Duodenal mucosa (tissue), 2 donors: ENCODE measurements around the gene ELL2.

ENCODE experiments used
- H3K27ac ChIP-seq: one replicate; pipeline ENCODE4 v1.7.0; 2013; ENCODE audit warnings: low read depth, low read length
- H3K27me3 ChIP-seq, 2 donors: one replicate each; pipeline ENCODE4 v1.7.0; 2013; ENCODE audit warnings: low read length in 2 of 2, control low read depth in 1 of 2; ENCODE audit not compliant: insufficient read depth in 2 of 2, control insufficient read depth in 1 of 2
- H3K36me3 ChIP-seq, 2 donors: one replicate each; pipeline ENCODE4 v1.7.0; 2013; ENCODE audit warnings: low read length in 2 of 2, control low read depth in 1 of 2; ENCODE audit not compliant: insufficient read depth in 2 of 2, control insufficient read depth in 1 of 2
- H3K4me1 ChIP-seq, 2 donors: one replicate each; pipeline ENCODE4 v1.7.0; 2013; ENCODE audit warnings: low read length in 2 of 2, control low read depth in 1 of 2; ENCODE audit not compliant: insufficient read depth in 2 of 2, control insufficient read depth in 1 of 2
- H3K4me3 ChIP-seq, 2 donors: one replicate each; pipeline ENCODE4 v1.7.0; 2013; ENCODE audit warnings: low read length in 2 of 2, low read depth in 1 of 2
- H3K9ac ChIP-seq, 2 donors: one replicate each; pipeline ENCODE4 v1.7.0; 2013; ENCODE audit warnings: low read length in 2 of 2, low read depth in 1 of 2
- H3K9me3 ChIP-seq, 2 donors: one replicate each; pipeline ENCODE4 v1.7.0; 2013; ENCODE audit warnings: low read length in 2 of 2, control low read depth in 1 of 2; ENCODE audit not compliant: control insufficient read depth in 1 of 2

Gene ELL2

GRCh38 chr5:95942414-95942813 lies 19.2 kb downstream of the ELL2 start:
- Histone ChIP-seq H3K27ac (no peak overlapping the region), H3K9me3 (no peaks in the 10 kb centered on the region), H3K9ac (no peak overlapping the region), H3K36me3 (no peaks in the 10 kb centered on the region), H3K27me3 (no peaks in the 10 kb centered on the region), H3K4me1 (peaks cover 0 to 7% of the 10 kb centered on the region in 2 donors), H3K4me3 (no peak overlapping the region)

- Histone ChIP-seq H3K4me1 (peaks cover 0 to 7% of the 10 kb centered on the region in 2 donors), H3K9me3 (no peaks in the 10 kb centered on the region), H3K4me3 (no peak overlapping the region), H3K27ac (no peak overlapping the region), H3K27me3 (no peaks in the 10 kb centered on the region), H3K36me3 (no peaks in the 10 kb centered on the region), H3K9ac (no peak overlapping the region)
Measured at GRCh38 chr5:95941756-95942155, 19.9 kb downstream of the ELL2 start.

- Histone ChIP-seq H3K4me1 (peaks cover 0 to 7% of the 10 kb centered on the region in 2 donors), H3K27me3 (no peaks in the 10 kb centered on the region), H3K9me3 (no peaks in the 10 kb centered on the region), H3K27ac (no peak overlapping the region), H3K36me3 (peaks cover 0 to under 1% of the 10 kb centered on the region in 2 donors), H3K4me3 (no peak overlapping the region), H3K9ac (no peak overlapping the region)
Measured at GRCh38 chr5:95940758-95941682, 20.6 kb downstream of the ELL2 start.

- no peak overlapping the region for H3K4me3 ChIP-seq
- H3K36me3 ChIP-seq, result peaks cover 0 to 5% of the 10 kb centered on the region in 2 donors
- H3K9me3 ChIP-seq, result no peaks in the 10 kb centered on the region
- no peaks in the 10 kb centered on the region for H3K27me3 ChIP-seq
- no peak overlapping the region for H3K27ac ChIP-seq
- no peak overlapping the region for H3K9ac ChIP-seq
- peaks cover 0 to 11% of the 10 kb centered on the region in 2 donors for H3K4me1 ChIP-seq
Measured at GRCh38 chr5:95939465-95939864, 22.2 kb downstream of the ELL2 start.

- Histone ChIP-seq H3K4me3 (no peak overlapping the region), H3K27me3 (no peaks in the 10 kb centered on the region), H3K9ac (no peak overlapping the region), H3K36me3 (peaks cover 0 to 5% of the 10 kb centered on the region in 2 donors), H3K4me1 (peaks cover 0 to 16% of the 10 kb centered on the region in 2 donors), H3K27ac (no peak overlapping the region), H3K9me3 (no peaks in the 10 kb centered on the region)
Measured at GRCh38 chr5:95938766-95939165, 22.9 kb downstream of the ELL2 start.

- Histone ChIP-seq H3K4me1 (peaks cover 0 to 16% of the 10 kb centered on the region in 2 donors), H3K9me3 (no peaks in the 10 kb centered on the region), H3K9ac (no peak overlapping the region), H3K4me3 (no peak overlapping the region), H3K36me3 (peaks cover 0 to 5% of the 10 kb centered on the region in 2 donors), H3K27ac (no peak overlapping the region), H3K27me3 (no peaks in the 10 kb centered on the region)
Measured at GRCh38 chr5:95938347-95938746, 23.3 kb downstream of the ELL2 start.

- Histone ChIP-seq H3K9me3 (no peaks in the 10 kb centered on the region), H3K9ac (no peak overlapping the region), H3K27ac (no peak overlapping the region), H3K36me3 (peaks cover 0 to 5% of the 10 kb centered on the region in 2 donors), H3K4me3 (no peak overlapping the region), H3K27me3 (no peaks in the 10 kb centered on the region), H3K4me1 (peaks cover 0 to 16% of the 10 kb centered on the region in 2 donors)
Measured at GRCh38 chr5:95937607-95938152, 24.0 kb downstream of the ELL2 start.

- Histone ChIP-seq H3K27ac (no peak overlapping the region), H3K27me3 (no peaks in the 10 kb centered on the region), H3K4me1 (peaks cover 0 to 19% of the 10 kb centered on the region in 2 donors), H3K9me3 (no peaks in the 10 kb centered on the region), H3K36me3 (peaks cover 0 to 5% of the 10 kb centered on the region in 2 donors), H3K9ac (no peak overlapping the region), H3K4me3 (no peak overlapping the region)
Measured at GRCh38 chr5:95936812-95937397, 24.7 kb downstream of the ELL2 start.

GRCh38 chr5:95935553-95936100 lies 26.0 kb downstream of the ELL2 start:
- H3K9ac ChIP-seq, result no peak overlapping the region
- H3K9me3 ChIP-seq, result no peaks in the 10 kb centered on the region
- H3K27ac ChIP-seq, result no peak overlapping the region
- H3K27me3 ChIP-seq, result no peaks in the 10 kb centered on the region
- H3K36me3 ChIP-seq, result peaks cover 0 to 5% of the 10 kb centered on the region in 2 donors
- H3K4me3 ChIP-seq, result no peak overlapping the region
- H3K4me1 ChIP-seq, result peaks cover 8 to 23% of the 10 kb centered on the region in 2 donors
